IPS-NIHi11 (cell line): ENCODE measurements around the gene NKD1.
"Not testable (repeated sequence)": the region's sequence is repeated elsewhere in the genome, so short reads cannot be mapped to it uniquely, and the experiment has no call there.

Experiments used
- DNase-seq: peaks from one replicate; pipeline ENCODE4 v3.0.0; 2012; ENCODE audit warnings: mixed read lengths, low spot score

NKD1 gene

DNA sequence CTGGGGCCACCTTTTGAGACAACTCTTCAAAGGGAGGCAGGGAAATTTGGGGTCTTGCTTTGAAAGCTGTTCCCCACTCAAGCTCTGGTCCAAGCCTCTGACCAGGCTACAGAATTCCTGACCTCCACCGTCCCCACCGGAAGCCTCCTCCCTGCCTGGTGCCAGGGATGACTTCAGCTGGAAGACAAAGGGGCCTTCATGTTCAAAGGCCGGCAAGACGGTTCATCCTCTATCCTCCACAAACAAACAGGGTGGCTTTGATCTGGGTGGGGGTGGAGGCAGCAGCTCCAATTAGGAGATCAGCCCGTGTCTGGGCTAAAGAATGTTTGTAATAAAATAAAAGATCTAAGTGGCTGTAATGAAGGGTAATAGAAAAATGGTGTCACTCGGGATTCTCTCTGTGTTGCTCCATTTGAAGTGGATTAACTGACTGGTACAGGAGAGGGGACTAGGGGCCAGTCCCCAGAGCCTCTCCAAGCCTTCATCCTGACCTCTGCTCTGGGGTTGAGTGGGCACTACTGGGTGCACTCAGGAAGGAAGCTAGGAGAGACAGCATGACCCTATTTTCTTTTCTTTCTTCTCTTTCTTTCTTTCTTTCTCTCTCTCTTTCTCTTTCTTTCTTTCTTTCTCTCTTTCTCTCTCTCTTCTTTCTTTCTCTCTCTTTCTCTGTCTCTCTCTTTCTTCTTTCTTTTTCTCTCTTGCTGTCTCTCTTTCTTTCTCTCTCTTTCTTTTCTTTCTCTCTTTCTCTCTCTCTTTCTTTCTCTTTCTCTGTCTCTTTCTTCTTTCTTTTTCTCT is 27.5 kb upstream of the NKD1 start:
- no peak for DNase-seq

DNA sequence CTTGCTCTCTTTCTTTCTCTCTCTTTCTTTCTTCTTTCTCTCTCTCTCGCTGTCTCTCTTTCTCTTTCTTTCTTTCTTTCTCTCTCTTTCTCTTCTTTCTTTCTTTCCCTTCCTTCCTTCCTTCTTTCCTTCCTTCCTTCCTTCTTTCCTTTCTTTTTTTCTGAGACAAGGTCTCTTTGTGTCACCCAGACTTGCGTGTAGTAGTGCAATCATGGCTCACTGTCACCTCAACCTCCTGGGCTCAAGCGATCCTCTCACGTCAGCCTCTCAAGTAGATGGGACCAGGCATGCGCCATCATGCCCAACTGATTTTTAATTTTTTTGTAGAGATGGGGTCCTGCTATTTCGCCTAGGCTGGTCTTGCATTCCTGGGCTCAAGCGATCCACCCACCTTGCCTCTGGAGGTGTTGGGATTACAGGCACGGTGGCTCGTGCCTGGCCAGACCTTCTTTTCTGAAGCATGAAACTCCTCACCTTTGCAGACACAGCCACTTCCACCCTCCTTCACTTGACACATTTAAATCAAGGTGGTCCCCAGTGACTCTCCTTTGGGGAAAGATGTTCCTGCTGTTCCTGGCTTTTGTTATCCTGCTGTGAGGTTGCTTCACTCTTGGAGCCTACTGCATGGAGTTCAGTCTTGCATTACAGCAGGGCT is 26.8 kb upstream of the NKD1 start:
- DNase-seq = no peak

DNA sequence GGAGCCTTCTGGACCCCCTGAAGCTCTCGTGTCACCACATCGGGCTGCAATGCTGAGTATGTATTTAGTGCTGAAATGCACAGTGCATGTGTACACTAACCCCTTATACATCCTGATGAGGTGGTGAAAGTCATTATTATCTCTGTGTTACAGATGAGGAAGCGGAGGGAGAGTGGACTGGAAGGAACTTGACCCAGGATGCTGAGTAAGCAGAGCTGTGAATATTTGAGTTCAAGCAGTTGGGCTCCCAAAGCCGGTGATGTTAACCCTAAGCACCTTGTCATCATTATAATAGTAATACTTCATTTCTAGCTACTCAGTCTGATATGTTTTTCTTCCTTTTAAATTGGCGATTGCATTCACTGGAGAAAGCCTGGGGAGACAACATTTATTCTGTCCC is 25.9 kb upstream of the NKD1 start:
- DNase-seq = no peak

DNA sequence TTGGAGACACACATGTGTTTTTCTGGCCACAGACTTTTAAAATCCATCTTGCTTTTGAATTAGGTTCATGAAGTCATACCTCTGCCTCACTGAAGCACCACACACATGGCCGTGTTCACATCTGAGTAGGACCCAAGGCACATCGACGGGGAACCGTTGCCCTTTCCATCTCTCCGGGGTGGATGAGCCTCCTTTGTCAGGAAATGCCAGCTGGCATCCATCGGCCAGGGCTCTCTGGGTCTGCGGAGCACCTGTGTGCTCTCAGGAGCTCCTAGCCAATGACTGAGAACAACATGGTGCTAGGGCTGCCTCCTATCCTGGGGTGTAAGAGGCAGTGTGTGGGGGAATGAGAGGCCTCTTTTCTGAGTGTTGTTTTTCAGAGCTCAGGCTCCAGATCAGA is 24.5 kb upstream of the NKD1 start:
- DNase-seq = no peak

DNA sequence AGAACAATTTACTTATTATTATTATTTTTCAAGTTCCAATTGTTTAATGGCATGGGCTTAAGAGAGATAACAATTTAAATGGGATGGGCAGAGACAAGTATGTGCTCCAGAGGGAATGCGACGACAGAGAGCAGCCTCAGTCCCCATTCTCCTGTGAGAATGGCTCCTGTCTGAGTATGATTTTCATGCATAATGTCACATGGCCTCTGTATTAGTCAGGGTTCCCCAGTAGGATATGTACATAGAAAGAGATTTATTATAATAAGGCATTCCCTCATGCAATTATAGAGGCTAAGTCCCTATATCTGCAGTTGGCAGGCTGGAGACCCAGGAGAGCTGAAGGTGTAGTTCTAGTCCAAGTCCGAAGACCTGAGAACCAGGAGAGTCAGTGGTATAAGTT is 22.9 kb upstream of the NKD1 start:
- no peak for DNase-seq

DNA sequence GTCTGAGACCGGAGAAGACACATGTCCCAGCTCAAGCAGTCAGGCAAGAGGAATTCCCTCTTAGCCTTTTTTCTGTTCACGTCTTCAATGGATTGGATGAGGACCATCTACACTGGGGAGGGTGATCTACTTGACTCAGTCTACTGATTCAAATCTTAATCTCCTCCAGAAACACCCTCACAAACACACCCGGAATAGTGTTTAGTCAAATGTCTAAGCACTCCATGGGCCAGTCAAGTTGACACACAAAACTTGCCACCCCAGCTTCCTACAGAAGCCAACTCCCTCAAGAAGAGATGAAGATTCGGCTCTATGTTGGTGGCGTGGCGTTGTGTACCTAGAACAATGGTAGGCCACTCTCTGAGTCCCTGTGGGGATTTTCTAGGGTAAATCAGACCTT is 22.5 kb upstream of the NKD1 start:
- no peak for DNase-seq

DNA sequence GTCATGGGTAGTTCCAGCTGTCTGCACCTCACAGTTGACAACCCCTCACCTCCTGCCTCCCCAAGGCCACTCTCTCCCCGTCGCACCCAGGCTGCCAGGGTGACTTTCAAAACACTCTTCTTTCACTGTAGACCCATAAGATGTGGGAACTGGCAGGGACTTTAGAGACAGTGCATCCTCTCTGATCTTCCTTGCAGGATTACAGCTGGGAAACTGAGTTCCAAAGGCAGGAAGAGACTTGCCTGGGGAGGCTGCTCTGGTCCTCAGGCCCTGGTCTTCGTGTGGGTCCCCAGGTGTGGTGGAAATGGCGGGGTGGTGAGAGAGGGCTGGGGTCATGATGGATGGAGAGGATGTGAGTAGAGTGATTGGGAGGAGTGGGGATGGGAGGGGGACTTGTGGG is 21.9 kb upstream of the NKD1 start:
- DNase-seq = no peak

DNA sequence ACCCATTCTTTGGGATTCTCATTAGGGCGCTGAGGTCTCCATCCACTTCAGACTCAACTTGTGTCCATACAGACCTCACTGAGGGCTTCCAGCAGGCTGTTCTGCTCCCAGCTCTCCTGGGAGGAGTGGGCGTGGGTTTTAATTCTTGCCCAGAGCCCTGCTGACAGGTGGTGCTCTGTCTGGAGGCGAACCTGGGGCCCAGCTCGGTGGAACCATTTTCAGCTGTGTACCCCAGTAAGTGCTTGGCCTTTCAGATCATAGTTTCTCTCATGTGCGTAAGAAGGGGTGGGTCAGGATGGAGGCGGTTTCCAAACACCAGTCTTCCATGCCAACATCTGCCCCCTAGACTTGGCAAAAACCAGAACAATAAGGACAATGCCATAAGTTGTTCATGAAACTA is 21.4 kb upstream of the NKD1 start:
- no peak for DNase-seq

DNA sequence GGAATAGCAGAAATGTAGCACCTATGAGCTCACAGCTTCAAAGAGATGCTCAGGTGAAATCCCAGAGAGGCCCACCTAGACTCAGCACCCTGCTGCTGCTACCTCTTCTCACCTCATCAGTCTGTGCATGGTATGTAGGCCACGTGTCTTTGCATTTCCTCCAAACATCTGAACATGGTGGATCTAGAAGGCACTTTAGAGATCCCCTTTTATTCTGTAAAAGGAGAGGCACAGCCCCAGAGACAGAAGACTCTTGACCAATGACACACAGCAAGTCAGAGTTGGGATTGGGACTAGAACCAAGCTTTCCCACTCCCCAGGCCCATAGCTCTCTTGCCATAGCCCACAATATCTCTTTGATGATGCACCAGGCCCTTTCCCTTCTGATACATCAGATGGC is 19.4 kb upstream of the NKD1 start:
- DNase-seq = no peak

DNA sequence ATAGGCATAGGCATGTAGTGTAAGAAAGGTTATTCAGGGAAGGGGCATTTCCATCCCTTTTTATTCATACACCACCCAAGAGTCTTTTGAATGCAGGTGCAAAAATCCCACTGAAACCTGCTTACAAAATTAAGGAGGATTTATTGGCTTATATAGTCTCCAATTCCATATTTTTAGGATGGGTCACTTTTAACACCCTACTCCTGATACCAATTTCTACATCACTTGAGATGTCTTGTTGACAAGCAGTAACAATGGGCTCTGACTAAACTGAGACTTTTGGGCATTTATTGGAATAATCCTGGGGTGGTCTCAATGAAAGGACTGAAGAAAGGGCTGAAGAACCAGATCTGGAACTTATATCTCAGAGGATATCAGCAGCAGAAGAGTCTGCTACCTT is 18.9 kb upstream of the NKD1 start:
- DNase-seq = no peak

DNA sequence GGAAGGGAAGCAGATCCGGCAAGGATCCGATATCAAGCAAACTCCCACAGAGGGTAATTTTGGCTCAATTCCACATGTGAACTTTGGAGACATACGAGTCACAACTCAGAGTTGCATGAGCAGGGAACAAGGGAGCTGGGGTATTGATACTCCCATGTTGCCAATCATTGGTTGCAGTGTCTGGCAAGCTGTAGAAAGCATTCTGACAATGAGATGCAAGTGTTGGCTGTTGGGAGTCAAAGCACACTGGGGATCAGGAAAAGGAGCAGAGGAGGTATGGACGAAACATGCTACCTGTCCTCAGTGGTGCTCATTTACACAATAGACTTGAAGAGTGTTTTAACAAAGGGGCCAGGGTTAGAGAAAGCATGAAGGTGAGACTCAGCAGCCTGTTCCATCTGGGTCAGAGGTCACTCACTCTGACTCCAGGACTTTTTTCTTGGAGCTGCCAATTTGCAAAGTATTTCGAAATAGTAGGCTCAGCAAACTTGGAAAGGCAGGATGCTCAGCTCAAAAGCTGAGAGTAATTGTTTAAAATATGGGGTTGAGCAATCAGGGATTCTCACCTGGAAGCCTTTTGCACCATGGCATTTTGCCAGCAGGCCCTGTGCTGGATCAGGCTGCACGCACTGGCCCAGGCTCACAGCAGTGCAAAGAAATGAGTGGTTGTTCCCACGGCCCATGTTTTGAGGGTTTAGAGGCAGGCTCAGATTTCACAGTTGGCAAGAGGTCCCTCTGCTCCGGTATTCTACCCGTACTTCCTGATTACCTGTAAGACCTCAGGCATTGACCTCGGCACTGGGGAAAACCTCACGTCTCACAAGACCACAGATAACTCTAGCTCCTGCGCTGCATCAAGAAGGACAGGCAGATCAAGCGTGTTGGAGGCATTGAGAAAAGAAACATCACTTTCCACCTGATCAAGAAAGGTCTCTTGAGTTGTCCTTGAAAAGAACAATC is 17.6 kb upstream of the NKD1 start:
- no peak for DNase-seq

DNA sequence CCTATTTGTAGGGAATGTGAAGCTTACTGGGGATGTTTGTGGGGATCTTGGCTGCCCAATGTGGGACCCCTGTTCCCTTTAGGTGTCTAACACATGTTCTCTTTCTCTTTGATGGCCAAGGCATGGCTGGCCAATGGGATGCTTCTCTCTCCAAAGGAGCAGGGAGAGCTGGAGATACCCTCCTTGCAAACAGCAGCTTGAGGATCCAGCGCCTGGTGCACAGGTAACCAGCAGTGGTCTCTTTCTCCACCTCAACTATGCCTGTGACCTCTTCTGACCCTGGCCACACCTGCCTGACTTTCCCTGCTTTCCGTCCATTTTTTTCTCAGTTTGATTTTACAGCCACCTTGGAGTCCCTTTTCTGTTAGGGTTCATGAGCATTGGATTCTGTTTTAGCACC is 16.8 kb upstream of the NKD1 start:
- DNase-seq = no peak

DNA sequence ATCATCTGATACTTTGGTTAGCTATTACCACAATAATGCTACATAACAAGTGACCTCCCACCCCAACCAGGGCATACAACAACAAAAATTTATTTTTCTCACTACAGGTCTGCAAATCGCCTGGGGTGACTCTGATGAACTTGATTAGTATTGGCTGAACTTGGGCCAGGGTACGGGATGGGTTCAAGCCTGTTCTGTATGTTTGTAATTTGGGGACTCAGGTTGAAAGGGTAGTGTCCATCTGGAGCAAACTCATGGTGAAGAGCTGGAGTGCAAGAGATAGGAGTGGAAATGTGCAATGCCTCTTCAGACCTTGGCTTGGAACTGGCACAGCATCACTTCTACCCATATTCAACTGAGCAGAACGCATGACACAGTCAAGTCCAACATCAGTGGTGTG is 16.3 kb upstream of the NKD1 start:
- DNase-seq = no peak

DNA sequence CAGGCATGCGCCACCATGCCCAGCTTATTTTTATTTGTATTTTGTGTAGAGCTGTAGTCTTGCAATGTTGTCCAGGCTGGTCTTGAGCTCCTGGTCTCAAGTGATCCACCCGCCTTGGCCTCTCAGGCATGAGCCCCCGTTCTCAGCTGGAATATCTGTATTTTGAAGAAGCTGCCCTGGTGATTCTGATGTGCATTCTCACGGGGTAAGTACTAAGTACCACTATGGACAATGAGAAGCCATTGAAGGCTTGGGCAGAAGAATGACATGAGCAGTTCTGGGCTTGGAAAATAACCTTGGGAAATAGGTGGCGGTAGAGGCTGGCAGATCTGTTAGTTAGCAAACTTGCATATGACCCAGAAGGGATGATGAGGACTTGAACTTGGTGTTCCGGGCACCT is 15.6 kb upstream of the NKD1 start:
- no peak for DNase-seq

DNA sequence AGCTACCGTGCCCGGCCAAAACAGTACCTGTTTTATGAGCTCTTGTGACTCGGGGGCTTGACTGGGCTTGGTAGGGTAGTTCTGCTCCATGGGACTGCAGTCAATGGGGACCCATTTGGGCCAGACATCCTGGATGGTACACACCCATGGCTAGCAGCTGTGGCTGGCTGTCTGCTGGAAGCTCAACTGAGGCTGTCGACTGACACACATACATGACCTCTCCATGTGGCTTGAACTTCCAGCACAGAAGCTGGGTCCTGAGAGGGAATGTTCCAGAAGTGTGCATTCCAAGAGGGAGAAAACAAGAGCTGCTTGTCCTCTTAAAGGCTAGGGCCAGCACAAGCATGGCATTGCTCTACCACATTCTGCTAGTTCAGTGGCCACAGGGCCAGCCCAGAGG is 14.9 kb upstream of the NKD1 start:
- no peak for DNase-seq

DNA sequence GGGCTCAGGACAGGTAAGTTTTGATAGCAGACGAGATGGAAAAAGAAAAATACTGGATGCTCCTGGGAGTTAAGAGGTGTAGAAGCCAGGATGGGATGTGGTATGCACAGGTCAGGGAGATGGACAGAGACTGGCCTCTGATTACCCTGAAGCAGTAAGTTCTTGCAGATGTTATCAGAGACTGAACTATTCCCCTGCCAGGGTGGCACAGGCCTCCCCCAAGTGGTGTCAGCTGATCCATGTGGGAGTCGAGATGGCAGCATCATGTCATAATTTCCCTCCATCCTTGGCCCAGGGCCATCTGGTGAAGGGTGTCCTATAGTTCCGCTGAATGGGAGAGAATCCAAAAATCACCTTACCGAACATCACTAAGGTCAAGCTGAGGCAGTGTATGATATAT is 14.1 kb upstream of the NKD1 start:
- DNase-seq = no peak

DNA sequence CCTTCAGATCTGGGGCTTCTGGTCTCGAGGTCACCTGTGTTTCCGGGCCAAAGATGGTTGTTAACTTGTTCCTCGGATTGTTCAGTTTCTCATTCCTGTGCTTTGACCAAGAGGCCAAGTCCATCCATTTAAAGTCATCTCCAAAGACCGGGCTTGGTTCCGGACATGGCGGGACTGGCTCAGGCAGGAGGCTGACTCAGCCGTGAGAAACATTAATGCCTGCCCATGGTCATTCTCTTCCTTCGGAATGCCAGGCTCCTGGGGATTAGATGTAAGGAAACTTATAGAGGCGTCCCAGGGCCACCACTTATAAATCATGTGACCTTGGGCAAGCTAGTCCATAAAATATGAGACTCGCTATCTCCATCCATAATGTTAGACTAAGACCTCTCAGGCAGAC is 13.6 kb upstream of the NKD1 start:
- no peak for DNase-seq

DNA sequence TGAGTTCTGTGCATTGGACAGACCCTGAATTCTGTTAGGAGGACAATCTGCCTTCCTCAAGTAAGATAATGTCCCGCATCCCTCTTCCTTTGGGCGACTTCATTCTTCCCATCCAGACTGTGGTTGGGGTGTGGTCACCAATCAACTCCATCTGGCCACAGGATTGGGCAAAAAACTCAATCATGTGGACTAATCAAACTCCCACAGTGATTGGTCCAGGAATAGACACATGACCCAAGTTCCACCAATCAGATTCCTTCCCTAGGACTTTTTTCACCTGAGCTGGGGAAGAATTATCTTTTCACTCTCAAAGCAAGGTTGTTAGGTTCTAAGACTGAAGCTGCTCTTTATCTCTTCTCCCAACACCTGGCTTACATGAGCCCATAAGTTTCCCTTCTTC is 13.2 kb upstream of the NKD1 start:
- no peak for DNase-seq

DNA sequence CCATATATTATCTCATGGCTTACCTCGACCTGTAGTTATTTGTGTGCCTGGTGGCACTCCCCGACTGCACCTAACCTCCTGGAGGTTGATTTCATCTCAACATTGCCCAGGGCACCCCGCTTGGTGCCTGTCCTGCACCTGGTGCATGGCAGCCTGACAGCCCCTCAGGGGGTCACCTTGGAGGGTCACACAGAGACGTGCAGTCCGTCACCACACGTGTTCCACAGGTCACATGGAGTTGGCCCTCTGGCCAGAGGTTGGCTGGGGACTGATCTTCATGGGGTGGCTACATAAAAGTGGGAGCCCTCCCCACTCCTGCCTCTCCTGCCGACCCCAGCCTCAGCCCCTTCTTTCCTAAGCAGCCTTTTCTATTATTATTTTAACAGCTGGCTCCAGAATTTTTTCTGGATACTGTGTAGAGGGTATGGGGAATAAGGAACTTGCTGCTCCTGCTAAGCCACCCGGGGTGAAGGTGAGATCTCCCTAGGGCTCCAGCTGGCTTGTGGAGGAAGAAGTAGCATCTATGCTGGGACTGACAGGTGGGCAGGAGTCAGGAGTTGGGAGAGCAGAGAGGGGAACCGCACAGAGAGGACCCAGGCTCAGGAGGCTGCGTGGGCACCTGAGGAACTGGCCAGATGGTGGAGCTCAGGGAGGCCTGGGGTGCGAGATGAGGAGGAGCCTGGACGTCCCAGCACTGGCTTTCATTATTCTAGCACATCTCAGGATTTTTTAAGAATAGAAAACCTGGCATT is 12.5 kb upstream of the NKD1 start:
- DNase-seq = no peak

DNA sequence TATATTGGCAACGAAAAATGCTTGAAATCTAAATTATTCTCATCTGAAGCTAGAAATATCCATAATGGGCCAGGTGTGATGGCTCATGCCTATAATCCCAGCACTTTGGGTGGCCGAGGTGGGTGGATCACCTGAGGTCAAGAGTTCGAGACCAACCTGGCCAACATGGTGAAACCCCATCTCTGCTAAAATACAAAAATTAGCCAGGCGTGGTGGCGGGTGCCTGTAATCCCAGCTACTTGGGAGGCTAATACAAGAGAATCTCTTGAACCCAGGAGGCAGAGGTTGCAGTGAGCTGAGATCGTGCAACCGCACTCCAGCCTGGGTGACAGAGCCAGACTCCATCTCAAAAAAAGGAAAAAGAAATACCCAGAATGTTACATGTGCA is 11.9 kb upstream of the NKD1 start:
- not testable (repeated sequence) for DNase-seq

DNA sequence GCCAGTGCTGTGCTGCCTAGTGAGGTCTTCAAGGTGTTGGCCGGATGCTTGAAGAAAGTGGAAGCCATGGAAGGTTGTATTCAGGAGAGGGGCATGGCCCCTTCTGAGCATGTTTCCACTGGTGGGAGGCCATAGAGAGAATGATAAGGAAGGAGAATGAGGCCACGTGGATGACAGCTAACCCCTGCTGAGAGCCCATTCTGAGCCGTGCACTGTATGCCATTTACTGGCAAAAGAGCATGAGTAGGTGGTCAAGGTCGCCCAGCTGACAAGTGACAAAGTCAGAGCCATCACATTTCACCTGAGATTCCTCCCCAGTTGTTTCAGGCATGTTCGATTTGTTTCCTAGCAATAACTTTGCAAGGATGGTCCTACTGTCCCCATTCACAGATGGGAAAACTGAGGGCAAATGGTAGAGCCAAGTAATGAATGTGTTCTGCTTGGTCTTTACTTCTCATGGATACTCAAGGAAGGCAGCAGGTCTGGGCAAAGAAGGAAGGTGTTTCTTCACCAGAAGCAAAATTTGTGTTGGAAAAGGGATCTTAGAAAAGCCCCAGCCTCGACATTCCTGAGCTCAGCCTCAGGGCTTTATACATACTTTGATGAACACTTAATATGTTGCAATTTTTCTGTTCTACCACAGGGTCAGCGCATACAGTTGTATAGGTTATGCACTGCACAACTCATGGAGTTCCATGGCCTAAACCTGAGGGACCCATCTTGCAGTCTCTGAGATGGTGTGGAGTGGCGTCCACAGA is 10.5 kb upstream of the NKD1 start:
- DNase-seq = no peak
